ENCODE measurements around the gene LEMD3.

The LEMD3 gene

GRCh38 chr12:65169320-65170208 is at the start of gene LEMD3:
LEMD3 (plus strand) TSS chr12:65169583; CDS start chr12:65169597, 14 bp downstream.
- Mint-ChIP-seq H3K4me3 (peak within 1 kb of the TSS; percentile 100), H3K4me1 (peaks cover 21% of the 10 kb centered on the region), H3K27me3 (ENCODE audit: low read depth) (no peaks in the 10 kb centered on the region), H3K27ac (peak within 1 kb of the TSS; percentile 99), H3K36me3 (ENCODE audit: low read depth) (peaks cover 7% of the 10 kb centered on the region), H3K9me3 (no peaks in the 10 kb centered on the region)
- TF ChIP-seq, protein P1, sequence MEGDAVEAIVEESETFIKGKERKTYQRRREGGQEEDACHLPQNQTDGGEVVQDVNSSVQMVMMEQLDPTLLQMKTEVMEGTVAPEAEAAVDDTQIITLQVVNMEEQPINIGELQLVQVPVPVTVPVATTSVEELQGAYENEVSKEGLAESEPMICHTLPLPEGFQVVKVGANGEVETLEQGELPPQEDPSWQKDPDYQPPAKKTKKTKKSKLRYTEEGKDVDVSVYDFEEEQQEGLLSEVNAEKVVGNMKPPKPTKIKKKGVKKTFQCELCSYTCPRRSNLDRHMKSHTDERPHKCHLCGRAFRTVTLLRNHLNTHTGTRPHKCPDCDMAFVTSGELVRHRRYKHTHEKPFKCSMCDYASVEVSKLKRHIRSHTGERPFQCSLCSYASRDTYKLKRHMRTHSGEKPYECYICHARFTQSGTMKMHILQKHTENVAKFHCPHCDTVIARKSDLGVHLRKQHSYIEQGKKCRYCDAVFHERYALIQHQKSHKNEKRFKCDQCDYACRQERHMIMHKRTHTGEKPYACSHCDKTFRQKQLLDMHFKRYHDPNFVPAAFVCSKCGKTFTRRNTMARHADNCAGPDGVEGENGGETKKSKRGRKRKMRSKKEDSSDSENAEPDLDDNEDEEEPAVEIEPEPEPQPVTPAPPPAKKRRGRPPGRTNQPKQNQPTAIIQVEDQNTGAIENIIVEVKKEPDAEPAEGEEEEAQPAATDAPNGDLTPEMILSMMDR (IDR thresholded peaks at IDR 0.05; ENCODE audit: unreplicated experiment in 3 of 3), result no peak

DNA sequence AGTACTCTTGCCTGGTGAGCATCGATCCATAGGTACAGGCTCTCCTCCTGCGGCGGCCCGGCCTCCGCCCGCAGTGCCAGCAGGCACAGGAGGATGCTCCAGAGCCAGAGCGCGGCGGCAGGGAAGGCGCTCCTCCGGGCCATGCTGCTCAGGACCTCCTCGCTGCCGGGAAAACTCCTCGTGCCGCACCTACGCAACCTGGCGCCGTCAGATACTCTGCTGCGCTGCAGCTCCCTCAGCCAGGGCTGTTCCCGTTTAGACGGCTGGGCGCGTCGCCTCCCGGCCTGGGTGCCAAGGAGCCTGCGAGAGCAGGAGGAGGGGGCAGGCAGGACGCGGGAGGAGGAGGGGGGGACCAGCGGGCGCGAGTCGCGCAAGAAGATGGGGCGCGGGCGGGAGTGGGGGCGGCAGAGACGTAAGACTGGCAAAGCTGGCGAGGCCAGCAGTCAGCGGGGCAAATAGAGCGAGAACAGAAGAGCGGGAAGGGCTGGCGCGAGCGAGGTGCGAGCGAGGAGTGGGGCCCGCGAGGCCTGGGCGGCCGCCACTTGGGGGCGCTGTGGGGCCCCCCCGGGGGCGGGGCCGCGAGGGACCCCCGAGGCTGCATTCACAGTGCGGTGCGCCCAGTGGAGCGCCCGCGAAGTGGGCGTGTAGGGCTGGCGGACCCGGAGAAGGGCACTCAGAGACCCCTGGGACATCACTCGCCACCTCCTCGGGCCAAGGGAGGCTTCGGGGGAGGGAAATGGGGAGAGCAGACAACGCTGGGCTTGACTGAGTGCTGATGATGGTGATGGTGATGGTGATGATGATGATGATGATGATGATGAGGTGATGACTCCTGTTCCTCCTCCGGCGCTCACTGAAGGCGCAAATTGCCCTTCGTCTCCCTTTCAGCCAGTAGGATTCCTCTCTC is 48.1 kb upstream of the LEMD3 start, which contains the start of gene WIF1:
Gene WIF1 (minus strand): TSS at position 257 of the 907 bp plus-strand sequence. CDS start 114 bp downstream, at position 143.
- Mint-ChIP-seq H3K4me3 (peak within 1 kb of the TSS; percentile 63 to 79 (median 67)), H3K9me3 (no peaks in the 10 kb centered on the region), H3K27me3 (ENCODE audit: low read depth) (peaks cover 71% of the 10 kb centered on the region), H3K36me3 (ENCODE audit: low read depth) (no peaks in the 10 kb centered on the region), H3K27ac (no peak within 1 kb of the TSS), H3K4me1 (peaks cover 5% of the 10 kb centered on the region)
- TF ChIP-seq, protein P1 (IDR thresholded peaks at IDR 0.05; ENCODE audit: unreplicated experiment in 3 of 3), result peak; percentile 39 to 58 (median 49)

GRCh38 chr12:65121956-65122469 is 47.4 kb upstream of the LEMD3 start:
- peaks cover 65% of the 10 kb centered on the region for H3K27me3 Mint-ChIP-seq (ENCODE audit: low read depth)
- TF ChIP-seq, protein P1 (IDR thresholded peaks at IDR 0.05; ENCODE audit: unreplicated experiment in 3 of 3), result no peak
- no peaks in the 10 kb centered on the region for H3K36me3 Mint-ChIP-seq (ENCODE audit: low read depth)
- no peaks in the 10 kb centered on the region for H3K9me3 Mint-ChIP-seq
- H3K4me3 Mint-ChIP-seq, result peak overlapping the region; percentile 39 to 79 (median 40)
- peaks cover 5% of the 10 kb centered on the region for H3K4me1 Mint-ChIP-seq
- H3K27ac Mint-ChIP-seq, result no peak overlapping the region

GRCh38 chr12:65122703-65123102 is 46.7 kb upstream of the LEMD3 start:
- H3K9me3 Mint-ChIP-seq, result no peaks in the 10 kb centered on the region
- no peak overlapping the region for H3K27ac Mint-ChIP-seq
- peaks cover 5% of the 10 kb centered on the region for H3K4me1 Mint-ChIP-seq
- peak overlapping the region; percentile 1 to 25 (median 2) for H3K4me3 Mint-ChIP-seq
- H3K36me3 Mint-ChIP-seq (ENCODE audit: low read depth), result no peaks in the 10 kb centered on the region
- peaks cover 63% of the 10 kb centered on the region for H3K27me3 Mint-ChIP-seq (ENCODE audit: low read depth)
- TF ChIP-seq, protein P1 (IDR thresholded peaks at IDR 0.05; ENCODE audit: unreplicated experiment in 3 of 3), result no peak

DNA sequence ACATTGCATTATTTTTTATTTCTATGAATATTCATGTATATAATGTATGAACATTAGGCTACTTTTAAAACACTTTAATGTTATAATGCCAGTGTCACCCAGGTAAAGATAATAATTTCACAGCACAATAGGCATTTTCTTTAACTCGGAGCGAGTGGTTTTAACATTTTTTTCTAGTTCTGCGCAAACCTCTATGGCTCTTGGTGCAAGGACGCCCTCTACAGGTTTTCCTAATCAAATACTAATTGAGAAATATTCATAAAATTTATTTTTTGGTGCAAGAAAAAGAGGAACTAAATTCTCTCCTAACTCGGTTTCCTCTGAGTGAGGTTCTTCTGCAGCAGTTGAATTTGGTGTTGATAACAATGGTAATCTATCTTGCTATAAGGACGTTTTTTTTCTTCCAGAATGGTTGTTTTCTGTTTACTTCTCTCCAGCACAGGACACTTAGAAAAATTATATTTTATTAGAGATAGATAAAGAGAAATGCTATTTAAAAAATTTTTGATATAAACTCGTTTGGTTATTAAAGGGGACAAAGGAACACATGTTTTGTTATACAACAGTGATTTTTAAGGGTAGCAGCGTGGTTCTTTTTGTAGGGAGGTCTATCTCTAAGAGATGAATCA is 45.8 kb upstream of the LEMD3 start:
- H3K27me3 Mint-ChIP-seq (ENCODE audit: low read depth), result peaks cover 58% of the 10 kb centered on the region
- H3K36me3 Mint-ChIP-seq (ENCODE audit: low read depth), result no peaks in the 10 kb centered on the region
- H3K27ac Mint-ChIP-seq, result no peak overlapping the region
- H3K4me3 Mint-ChIP-seq, result no peak overlapping the region
- H3K4me1 Mint-ChIP-seq, result peaks cover 5% of the 10 kb centered on the region
- TF ChIP-seq, protein P1 (IDR thresholded peaks at IDR 0.05; ENCODE audit: unreplicated experiment in 3 of 3), result peak; percentile 75 to 84 (median 75)
- H3K9me3 Mint-ChIP-seq, result no peaks in the 10 kb centered on the region
